ENCODE results near the gene E2F4.

E2F4 gene

DNA sequence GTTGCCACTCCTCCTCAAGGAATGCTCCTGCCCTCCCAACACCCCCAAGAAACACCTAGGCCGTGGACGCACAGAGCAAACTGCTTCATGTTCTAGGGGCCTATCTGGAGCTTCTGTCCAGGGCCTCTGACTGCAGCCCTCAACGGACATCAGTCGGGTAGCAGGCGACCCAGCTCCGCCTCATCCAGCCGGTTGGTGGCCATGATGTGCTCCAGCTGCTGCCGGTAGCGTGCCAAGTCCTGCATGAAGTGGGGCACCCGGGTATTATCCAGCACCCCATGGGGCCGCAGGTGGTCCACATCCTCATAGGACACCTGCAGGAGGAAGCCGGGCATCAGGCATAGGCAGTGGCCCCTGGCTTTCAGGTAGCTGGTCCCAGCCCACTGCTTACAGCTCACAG, 15.3 kb upstream of the E2F4 start:
- TF ChIP-seq, protein P1, sequence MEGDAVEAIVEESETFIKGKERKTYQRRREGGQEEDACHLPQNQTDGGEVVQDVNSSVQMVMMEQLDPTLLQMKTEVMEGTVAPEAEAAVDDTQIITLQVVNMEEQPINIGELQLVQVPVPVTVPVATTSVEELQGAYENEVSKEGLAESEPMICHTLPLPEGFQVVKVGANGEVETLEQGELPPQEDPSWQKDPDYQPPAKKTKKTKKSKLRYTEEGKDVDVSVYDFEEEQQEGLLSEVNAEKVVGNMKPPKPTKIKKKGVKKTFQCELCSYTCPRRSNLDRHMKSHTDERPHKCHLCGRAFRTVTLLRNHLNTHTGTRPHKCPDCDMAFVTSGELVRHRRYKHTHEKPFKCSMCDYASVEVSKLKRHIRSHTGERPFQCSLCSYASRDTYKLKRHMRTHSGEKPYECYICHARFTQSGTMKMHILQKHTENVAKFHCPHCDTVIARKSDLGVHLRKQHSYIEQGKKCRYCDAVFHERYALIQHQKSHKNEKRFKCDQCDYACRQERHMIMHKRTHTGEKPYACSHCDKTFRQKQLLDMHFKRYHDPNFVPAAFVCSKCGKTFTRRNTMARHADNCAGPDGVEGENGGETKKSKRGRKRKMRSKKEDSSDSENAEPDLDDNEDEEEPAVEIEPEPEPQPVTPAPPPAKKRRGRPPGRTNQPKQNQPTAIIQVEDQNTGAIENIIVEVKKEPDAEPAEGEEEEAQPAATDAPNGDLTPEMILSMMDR (IDR thresholded peaks at IDR 0.05) = no peak
- H3K27ac ChIP-seq = no peak overlapping the region
- H3K36me3 ChIP-seq = no peaks in the 10 kb centered on the region
- peaks cover 81% of the 10 kb centered on the region for H3K27me3 ChIP-seq
- no peaks in the 10 kb centered on the region for H3K9me3 ChIP-seq
- no peak overlapping the region for H3K4me3 ChIP-seq (ENCODE audit: low read depth in 1 of 2, low read length in 1 of 2)
- H3K4me1 ChIP-seq (ENCODE audit: control insufficient read depth in 1 of 2, insufficient read depth in 1 of 2, low read depth in 1 of 2, low read length in 1 of 2) = peaks cover 27 to 28% of the 10 kb centered on the region in 2 experiments

DNA sequence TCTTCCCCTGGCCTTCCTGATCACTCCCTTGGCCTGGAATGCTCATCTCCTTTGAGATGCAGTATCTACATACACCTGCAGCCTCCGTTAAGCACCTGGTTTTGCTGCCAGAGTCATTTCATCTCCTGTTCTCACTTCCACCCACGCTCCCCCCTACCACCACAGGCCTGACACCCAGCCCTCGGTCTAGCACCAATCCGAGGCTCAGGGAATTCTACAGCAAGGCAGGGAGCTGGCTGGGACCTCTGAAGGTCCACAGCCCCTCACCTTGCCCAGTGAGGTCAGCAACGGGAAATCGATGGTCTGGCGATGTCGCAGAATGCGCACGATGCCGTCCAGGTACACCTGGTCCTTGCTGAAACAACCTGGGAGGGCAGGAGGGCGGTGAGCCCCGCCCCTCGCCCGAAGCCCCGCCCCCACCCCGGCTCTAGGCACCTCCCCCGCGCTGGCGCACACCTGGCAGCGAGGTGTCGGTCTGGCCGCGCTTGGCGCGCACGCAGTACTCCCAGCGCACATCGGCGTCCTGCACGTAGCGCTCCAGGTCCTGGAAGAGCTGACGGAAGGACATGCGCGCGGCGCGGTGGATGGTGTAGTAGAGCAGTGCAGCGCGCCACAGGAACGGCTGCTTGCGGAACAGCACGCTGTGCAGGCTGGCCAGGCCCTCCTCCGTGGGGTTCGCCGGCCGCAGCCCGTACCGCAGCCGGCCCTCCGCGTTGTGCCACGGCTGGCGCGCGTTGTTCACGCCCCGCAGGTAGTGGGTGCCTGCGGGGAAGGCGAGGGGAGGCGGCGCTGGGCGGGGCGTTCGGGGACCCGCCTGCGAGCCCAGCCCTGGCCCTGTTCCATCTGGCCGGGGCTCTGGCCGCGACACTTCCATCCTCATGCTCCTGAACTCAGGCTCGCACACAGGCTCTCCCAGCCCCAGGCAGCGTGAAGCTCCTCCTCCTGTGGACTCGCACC, 13.9 kb upstream of the E2F4 start:
- H3K4me1 ChIP-seq (ENCODE audit: control insufficient read depth in 1 of 2, insufficient read depth in 1 of 2, low read depth in 1 of 2, low read length in 1 of 2) = peaks cover 27 to 29% of the 10 kb centered on the region in 2 experiments
- H3K36me3 ChIP-seq = no peaks in the 10 kb centered on the region
- H3K9me3 ChIP-seq = no peaks in the 10 kb centered on the region
- TF ChIP-seq, protein P1 (IDR thresholded peaks at IDR 0.05) = peak; percentile 17
- peaks cover 67% of the 10 kb centered on the region for H3K27me3 ChIP-seq
- peak overlapping the region; percentile 27 to 59 for H3K4me3 ChIP-seq (ENCODE audit: low read depth in 1 of 2, low read length in 1 of 2)
- H3K27ac ChIP-seq = no peak overlapping the region

DNA sequence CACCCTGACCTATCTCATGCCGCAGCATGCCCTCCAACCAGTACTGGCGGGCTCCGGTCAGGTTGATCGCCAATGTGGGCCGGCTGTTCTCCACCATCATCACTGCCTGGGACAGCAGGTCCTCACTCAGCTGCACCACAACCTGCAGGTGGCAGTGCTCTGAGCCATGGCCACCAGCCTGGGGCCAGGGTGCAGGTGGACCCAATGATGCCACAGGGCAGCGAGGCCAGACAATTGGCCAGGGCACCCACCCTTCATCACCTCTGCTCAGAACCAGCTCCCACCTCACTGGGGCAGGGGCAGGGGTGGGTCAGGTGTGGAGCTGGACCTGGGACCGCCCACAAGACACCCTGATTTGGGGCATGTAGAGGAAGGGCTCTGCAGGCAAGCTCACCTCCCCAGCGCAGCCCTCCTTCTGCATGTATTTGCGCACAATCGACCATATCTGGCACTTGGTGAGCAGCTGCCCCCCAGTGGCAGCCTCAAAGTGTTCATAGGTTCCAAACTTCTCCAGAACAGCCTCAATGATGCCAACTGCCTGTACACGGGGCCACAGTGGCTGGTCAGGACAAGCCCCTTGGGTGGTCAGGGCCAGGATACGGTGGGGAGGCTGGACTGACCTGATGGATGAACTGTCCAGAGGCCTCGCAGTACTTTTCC, 12.4 kb upstream of the E2F4 start:
- peaks cover 21 to 23% of the 10 kb centered on the region in 2 experiments for H3K4me1 ChIP-seq (ENCODE audit: control insufficient read depth in 1 of 2, insufficient read depth in 1 of 2, low read depth in 1 of 2, low read length in 1 of 2)

DNA sequence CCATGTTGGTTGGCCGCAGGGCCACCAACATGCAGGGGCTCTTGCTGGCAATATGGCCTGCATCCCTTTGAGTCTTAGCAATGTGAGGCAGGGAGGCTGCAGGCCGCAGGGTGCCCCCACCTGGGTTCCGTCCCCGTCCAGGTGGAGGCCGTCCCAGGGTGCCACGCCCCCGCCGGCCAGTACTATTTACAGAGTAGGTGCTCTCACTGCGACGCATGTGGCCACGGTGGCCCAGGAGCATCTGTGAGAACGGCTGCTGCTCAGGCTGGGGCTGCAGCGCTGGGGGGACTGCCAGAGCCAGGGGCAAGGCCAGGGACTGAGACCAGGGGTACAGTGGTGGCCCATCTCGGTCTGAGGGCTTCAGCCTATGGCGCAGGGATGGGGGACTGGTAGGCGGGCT, 11.8 kb upstream of the E2F4 start:
- Histone ChIP-seq H3K36me3 (no peaks in the 10 kb centered on the region), H3K4me1 (ENCODE audit: control insufficient read depth in 1 of 2, insufficient read depth in 1 of 2, low read depth in 1 of 2, low read length in 1 of 2) (peaks cover 26 to 27% of the 10 kb centered on the region in 2 experiments), H3K4me3 (ENCODE audit: low read depth in 1 of 2, low read length in 1 of 2) (no peak overlapping the region), H3K9me3 (no peaks in the 10 kb centered on the region), H3K27ac (no peak overlapping the region), H3K27me3 (peaks cover 56% of the 10 kb centered on the region)
- TF ChIP-seq, protein P1 (IDR thresholded peaks at IDR 0.05) = no peak

More for the DNA sequence above, 12.4 kb upstream of the E2F4 start:
- Histone ChIP-seq H3K27ac (no peak overlapping the region), H3K9me3 (no peaks in the 10 kb centered on the region), H3K36me3 (no peaks in the 10 kb centered on the region), H3K27me3 (peaks cover 56% of the 10 kb centered on the region), H3K4me3 (ENCODE audit: low read depth in 1 of 2, low read length in 1 of 2) (no peak overlapping the region)
- TF ChIP-seq, protein P1 (IDR thresholded peaks at IDR 0.05) = no peak

DNA sequence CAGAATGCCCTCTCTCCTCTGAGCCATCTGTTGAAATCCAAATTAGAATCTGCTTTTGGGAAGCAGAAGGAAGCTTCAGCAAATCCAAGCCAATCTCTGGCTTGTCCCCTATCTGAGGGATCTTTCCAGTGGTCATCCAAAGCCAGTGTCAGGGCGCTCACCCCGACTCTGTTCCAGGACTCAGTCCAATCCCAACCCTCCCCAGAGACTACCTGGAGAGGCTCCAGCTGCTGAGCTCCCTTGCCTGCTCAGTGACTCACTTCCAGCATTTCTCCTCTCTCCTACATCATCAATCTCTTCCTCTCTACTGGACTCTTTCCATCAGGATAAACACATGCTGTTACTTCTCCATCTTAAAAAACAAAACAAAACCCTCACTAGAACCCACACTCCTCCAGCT, 10.6 kb upstream of the E2F4 start:
- Histone ChIP-seq H3K9me3 (no peaks in the 10 kb centered on the region), H3K36me3 (no peaks in the 10 kb centered on the region), H3K4me1 (ENCODE audit: control insufficient read depth in 1 of 2, insufficient read depth in 1 of 2, low read depth in 1 of 2, low read length in 1 of 2) (peaks cover 34 to 36% of the 10 kb centered on the region in 2 experiments), H3K27ac (no peak overlapping the region), H3K27me3 (peaks cover 56% of the 10 kb centered on the region), H3K4me3 (ENCODE audit: low read depth in 1 of 2, low read length in 1 of 2) (no peak overlapping the region)
- TF ChIP-seq, protein P1 (IDR thresholded peaks at IDR 0.05) = no peak
